Caki2 (cell line): ENCODE results near the gene MRTFA. TPM values are rescaled to one million over a fixed set of nuclear protein-coding genes. Genes with fewer than 3 reads are reported as not detected.
"Not testable (repeated sequence)": the region's sequence is repeated elsewhere in the genome, so short reads cannot be mapped to it uniquely, and the experiment has no call there.

Source experiments
- DNase-seq: peaks from one replicate; pipeline ENCODE4 v3.0.0-alpha.2; 2015; ENCODE audit warnings: low read depth
- in situ Hi-C: cut with HindIII; loops from 2 replicates; pipeline ENCODE4 v1.10.0; 2016; ENCODE audit warnings: low sequenced_read_pairs, low pct_unique_long_range_greater_than_20kb, mixed read lengths
- total RNA-seq: library from RNA; depleted of rRNA; stranded (reverse); fragments of >200 nt; shearing (Covaris generic); gene quantifications from 2 replicates; pipeline ENCODE4 v1.2.3, GENCODE V29; 2014; ENCODE audit warnings: low replicate concordance

The MRTFA gene
- total RNA-seq, 1 experiment from 2014 or later: 24.6 TPM

DNA sequence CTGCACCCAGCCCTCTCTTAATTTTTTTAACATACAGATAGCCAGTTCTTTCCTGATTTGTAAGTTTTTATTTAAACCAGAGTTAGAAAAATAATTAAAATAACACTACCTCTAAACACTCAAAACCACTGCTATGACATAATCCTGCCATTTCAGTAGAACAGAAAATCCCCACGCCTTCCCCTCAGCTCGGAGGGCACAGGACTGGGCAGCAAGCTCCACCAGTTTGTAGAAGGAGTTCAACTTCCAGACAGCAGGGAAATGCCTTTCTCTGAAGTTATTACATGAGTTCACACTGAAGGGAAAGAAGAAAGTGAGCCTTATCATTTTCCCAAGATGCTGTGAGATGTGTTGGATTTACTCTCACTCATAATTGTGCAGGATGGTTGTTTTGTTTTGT is 114.4 kb downstream of the MRTFA start:
- in situ Hi-C loops: no loop called here
- no peak for DNase-seq

DNA sequence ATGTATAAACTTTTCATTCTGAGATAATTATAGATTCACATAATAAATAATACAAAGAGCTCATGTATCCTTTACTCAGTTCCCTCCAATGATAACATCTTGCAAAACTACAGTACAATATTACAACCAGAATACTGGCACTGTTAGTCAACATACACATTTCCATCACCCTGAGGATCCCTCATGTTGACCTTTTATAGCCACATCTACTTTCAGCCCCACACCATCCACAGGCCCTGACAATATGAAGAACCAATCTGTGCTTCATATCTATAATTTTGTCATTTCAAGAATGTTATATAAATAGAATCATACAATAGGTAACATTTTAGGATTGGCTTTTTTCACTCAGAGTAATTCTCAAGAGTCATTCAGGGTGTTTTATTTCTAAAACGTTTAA is 115.5 kb downstream of the MRTFA start:
- DNase-seq: no peak
- in situ Hi-C loops: no loop called here

DNA sequence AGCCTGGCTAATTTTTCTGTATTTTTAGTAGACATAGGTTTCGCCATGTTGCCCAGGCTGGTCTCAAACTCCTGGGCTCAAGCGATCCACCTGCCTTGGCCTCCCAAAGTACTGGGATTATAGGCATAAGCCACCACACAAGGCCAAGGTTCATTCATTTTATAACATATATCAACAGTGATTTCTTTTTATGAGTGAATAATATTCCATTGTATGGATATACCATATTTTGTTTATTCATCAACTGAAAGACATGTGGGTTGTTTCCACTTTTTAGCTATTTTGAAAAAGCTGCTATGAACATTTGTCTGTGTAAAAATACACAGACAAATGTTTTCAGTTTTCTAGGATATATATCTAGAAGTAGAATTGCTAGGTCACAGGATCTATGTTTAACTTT is 116.0 kb downstream of the MRTFA start:
- in situ Hi-C loops: no loop called here
- no peak for DNase-seq

DNA sequence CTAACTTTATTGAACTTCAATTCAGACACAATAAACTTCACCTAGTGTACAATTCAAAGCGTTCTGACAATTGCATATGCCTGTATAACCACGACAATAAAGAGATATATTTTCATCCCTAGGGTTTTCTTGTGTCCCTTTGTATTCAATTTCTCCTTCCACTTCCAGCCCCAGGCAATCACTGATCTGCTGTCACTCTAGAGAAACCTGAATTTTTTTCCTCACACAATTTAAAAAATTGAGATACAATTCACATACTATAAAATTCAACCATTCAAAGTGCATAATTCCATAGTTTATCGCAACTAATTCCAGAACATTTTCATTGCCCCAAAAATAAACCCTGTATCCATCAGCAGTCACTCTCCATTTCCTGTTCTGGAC is 116.6 kb downstream of the MRTFA start:
- in situ Hi-C loops: loop anchor here (10.0 kb wide), 1 partner anchor 125 kb away; no protein-coding TSS in a partner anchor
- DNase-seq: no peak

DNA sequence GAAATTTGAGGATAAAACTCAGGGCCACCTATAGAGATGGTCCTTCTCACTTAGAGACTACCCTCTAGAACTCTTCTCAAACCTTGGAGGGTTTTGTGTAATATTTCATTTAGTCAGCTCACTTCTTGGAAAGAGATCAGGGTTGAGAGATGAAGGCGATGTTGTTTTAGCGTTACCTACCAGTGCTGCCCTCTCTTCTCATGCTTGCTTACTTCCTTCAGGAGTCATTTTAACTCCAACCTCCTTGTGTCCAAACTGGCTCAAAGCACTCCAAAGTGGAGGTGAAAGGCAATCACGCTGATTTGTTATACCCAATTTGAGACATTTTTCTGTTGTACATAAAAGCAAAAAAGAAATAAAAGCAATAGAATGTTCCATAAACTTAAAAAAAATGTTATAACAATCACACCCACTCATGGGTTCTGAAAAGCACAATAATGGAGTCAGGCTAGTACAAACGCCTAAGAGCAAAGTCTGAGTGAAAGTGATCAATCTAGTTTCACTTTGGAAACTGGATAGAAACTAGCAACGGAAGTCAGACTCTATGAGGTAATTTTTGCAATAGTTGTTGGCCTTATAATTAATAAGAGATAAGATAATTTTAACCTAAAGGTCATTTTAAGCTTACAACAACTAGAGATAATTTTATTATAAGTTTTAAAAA is 117.1 kb downstream of the MRTFA start:
- in situ Hi-C loops: loop anchor here (10.0 kb wide), 1 partner anchor 125 kb away; no protein-coding TSS in a partner anchor
- DNase-seq: no peak

DNA sequence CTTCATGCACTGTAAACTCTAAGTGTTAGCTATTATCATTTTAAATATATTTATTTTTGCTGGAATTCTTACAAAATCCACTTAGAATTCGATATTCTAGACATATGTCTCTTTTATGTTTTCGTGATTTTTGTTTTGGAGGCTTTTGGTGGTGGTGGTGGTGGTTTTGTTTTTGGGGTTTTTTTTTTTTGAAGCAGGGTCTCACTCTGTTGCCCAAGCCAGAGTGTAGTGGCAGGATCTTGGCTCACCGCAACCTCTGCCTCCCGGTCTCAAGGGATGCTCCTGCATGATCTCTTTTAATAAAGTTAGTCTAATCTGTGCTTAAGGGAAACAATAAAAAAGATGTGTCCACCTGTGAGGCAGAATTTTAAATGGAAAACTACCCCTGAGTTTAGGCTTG is 117.7 kb downstream of the MRTFA start:
- DNase-seq: no peak
- in situ Hi-C loops: loop anchor here (10.0 kb wide), 1 partner anchor 126 kb away; no protein-coding TSS in a partner anchor

DNA sequence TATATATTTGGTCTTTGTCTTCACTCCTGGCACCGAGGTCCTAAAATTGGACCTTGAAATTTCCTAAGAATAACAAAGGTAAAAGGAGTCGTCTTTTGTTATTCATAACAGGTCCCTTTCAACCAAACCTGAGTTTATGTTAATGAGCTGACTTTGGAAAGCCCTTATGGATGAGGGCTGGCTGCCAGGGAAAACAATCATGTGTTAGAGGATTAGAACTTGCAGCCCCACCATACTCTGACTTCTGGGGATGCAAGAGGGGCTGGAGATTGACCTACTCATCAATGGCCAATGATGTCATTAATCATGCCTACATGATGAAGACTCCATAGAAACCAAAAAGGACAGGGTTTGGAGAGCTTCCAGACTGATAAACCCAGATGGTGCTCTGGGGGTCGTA is 118.9 kb downstream of the MRTFA start:
- DNase-seq: no peak
- in situ Hi-C loops: loop anchor here (10.0 kb wide), 1 partner anchor 127 kb away; no protein-coding TSS in a partner anchor

DNA sequence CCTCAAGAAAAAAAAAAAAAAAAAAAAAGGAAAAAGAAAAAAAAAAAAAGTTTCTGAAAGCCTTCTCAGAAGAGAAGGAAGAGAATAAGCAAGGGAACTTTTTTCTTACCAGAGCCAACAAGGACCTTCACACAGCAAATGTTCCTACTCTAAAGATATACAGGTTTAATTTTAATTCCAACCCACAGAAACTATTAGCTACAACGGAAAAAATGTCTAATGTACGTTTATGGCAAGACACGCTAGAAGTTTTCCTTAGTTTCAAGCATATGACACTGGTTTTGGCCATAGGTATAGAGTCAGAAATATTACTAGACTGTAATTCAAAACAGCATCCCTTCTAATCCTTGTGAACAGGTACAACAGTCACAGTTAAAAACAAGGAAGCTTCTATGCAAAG is 120.1 kb downstream of the MRTFA start:
- DNase-seq: no peak
- in situ Hi-C loops: loop anchor here (10.0 kb wide), 1 partner anchor 128 kb away; no protein-coding TSS in a partner anchor

DNA sequence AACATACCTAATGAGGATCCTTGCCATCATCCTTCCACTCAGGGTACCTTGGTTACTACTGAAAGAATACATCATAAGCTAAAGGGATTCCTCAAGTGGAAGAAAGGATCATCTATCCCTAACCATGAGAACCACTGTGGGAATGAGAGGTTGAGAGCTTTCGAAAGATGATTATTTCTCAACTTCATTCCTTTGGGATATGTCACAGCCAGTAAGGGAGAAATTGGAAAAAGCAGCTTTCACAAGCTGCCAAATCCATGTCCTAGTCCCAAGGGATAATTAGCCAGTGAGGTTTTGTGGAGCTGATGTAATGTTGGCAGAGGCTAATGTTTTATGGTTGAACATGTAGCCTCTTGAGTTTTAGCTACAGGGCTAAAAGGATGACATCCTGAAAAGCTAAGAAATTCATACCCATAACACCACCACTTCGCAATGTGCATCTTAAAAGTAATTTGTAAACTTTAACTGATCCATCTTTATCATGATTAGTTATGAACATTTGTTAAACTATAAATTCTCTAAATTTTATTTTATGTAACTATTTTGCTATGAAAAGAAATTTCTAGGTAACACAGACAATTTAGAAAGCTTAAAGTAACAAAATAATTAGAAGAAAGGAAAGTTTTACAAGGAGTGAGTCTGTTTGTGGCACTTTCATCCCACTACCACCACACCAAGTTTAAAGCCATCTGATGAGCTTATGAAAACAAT is 123.9 kb downstream of the MRTFA start:
- in situ Hi-C loops: loop anchor here (10.0 kb wide), 1 partner anchor 132 kb away; no protein-coding TSS in a partner anchor
- DNase-seq: peak; percentile 81

DNA sequence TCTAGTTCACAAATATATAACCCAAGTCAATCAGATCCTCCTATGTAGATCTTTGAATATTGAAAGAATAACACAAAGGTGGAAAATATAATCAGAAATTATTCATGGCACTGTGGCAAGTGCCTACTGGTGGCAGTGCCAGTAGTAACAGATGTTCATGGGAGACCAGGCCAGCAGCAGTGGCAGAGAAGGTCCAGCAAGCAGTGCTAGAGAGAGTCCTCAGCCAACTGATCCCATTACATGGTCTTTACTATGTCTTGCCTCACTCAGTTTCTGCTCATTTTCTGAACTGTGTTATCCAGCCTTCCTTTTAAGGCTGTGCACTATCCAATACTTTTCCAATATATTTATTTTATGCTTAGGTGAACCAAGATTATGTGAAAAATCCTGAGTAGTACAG is 124.9 kb downstream of the MRTFA start:
- in situ Hi-C loops: loop anchor here (10.0 kb wide), 1 partner anchor 133 kb away; no protein-coding TSS in a partner anchor
- DNase-seq: no peak

DNA sequence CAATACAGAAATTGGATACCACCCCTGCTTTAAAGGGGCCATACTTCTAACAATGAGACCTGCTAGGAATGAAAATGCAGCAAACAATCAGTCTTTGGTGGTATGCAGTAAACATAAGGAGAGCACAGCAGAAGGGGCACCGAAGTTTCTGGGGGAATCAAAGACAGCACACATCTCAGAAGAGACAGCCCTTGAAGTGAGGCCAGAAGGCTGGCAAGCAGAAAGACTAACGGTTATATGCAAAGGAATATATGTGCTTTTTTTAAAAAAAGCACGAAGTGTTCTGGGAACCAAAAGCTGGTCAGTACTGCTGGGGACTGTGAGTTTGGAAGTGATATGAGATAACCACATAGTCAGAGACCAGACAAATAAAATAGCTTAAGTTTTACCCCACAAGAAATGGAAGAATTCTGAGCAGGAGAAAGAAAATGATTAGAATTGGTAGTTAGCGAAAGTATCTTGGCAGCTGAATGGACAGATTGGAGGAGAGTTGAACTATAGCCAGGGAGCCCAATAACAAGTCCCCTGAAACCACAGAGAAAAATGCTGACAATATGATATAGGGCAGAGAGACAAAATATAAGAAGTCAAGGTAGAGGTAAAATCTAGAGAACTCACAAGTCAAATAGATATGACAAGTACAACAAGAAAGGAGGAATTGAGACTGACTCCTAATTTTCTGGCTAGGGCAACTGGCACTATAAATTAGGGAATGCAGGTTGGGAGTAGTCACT is 125.7 kb downstream of the MRTFA start:
- in situ Hi-C loops: loop anchor here (10.0 kb wide), 1 partner anchor 134 kb away; no protein-coding TSS in a partner anchor
- no peak for DNase-seq

DNA sequence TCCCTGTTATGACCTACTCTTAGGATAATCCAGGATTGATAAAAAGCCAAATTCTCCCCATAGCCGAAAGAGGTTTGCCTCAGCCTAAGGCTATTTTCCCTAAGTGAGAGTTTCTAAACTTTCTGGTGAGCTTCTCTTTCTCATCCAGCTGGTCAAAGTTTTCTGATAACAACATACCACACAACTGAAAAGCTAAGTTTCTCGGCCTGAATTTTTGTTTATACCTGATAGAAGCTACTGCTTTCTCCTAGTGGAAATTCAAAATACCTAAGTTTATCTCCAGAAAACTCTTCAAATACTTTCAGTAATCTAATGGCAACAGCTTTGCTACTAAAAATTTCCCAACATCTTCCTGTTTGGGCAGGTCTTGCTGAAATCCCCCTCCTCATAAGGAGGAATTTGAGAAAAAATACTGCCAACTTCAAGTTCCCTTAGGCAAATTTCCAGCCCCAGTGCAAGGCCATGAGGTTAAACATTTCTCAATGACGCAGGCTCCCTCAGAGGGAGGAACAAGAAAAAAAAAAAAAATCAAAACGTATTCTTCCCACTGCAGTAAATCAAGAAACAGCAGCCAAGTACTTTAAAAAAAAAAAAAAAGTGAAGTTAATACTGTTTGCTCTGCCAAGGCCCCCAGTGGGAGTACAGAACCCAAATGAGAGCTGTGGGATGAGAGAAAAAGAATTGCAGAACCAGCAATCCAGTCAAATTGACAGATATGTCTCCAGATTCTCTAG is 127.0 kb downstream of the MRTFA start:
- in situ Hi-C loops: loop anchor here (10.0 kb wide), 1 partner anchor 135 kb away; no protein-coding TSS in a partner anchor
- DNase-seq: peak; percentile 88

DNA sequence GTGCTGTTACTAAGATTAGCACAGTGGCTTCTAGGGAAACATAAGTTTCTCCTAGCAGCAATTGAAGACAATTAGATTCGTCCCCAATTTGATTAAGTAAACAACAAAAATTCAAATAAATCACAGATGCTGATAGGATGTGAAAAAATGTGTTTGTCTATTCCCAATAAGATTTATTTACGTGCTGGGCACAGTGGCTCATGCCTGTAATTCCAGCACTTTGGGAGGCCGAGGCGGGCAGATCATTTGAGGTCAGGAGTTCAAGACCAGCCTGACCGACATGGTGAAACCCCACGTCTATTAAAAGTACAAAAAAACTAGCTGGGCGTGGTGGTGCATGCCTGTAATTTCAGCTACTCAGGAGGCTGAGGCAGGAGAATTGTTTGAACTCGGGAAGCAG is 128.5 kb downstream of the MRTFA start:
- in situ Hi-C loops, DNase-seq: not testable (repeated sequence)

DNA sequence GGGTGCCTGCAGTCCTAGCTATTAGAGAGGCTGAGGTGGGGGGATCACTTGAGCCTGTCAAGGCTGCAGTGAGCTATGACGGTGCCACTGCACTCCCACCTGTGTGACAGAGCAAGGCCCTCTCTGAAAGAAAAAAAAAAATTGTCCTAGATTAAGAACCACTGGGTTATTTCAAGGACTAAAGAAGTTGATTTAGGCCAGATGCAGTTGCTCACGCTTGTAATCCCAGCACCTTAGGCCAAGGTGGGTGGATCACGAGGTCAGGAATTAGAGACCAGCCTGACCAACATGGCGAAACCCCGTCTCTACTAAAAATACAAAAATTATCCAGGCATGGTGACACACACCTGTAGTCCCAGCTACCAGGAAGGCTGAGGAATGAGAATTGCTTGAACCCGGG is 129.0 kb downstream of the MRTFA start:
- DNase-seq: no peak
- in situ Hi-C loops: no loop called here

DNA sequence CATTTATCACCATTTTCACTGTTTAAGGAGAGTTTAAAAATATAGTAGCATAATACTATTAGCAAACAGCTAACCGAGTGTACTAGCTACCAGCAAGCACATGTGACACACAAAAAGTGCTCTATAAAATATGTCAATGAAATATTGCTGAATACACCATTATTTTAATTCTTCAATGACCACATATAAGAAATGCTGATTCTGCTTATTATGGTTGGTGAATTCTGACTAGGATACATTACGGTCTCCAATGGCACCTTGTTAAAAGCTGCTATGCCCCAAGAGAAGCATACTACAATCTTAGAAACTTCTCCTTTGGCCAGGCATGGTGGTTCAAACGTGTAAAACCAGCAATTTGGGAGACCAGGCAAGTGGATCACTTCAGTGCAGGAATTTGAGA is 129.8 kb downstream of the MRTFA start:
- DNase-seq: no peak
- in situ Hi-C loops: no loop called here

DNA sequence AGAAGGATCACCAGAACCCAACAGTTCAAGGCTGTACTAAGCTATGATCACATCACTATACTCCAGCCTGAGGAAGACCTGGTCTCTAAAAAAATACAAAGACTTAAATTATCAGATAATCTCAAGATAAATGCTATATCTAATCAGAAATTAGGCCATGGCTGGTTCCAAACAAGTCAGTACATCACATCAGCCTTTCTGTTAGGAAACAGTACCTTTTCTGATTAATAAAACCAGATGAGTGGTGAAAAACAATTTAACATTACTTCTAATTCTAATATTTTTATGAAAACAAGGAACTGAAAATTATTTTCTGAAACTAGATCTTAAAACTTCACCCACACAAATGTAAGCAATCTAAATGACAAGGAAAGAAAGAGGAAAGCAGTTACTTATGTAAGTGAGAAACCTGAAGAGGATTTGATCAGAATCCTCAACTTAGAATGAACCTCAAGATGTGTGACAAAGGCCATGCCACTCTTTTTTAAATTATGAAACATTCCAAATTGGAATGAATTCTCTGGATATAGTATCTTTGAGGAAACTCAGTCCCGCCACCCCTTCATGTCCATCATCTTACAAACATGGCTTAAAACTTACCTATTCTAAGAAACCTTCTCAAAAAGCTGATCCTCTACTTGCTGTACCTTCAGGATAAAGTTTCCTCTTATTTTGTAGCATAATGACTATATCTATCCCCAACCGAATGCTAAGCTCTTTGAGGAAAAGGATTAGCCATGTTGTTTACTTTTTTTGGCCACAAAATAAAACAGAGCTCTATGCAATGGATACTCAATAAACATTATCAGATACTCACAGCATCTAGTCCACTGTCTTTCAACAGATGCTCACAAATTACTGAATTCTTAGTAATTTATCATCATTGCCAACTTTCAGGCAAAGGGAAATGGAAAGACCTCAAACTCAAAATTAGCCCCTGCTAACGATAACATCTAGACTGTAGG is 132.0 kb downstream of the MRTFA start:
- no peak for DNase-seq
- in situ Hi-C loops: no loop called here

DNA sequence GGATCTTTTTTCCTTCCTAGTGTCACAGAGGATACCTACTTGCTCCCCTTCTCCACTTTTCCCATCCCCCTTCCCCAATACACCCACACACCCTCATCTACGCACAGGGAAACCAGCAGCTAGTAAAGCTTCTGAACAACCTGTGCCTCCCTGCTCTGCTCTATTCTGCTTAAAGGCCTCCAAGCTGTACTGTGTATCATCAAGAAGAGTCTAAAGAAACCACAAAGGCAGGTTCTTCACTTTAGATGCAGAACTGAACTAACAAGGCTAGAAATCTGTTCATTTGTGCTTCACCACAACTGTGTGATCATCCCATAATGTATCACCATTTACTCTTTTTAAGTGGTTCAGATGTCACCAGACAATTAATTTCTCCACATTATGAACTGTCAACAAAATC is 133.6 kb downstream of the MRTFA start:
- in situ Hi-C loops: no loop called here
- no peak for DNase-seq
